ENCODE measurements around the gene CDKAL1. TPM values are rescaled to one million over a fixed set of nuclear protein-coding genes. Genes with fewer than 3 reads are reported as not detected.
A peak's percentile ranks its signal among the peaks of the same experiment; 100 is the strongest.

Gene CDKAL1
- total and polyA plus RNA-seq, 2 donors (not counting 3 experiments of a cell fraction or from before 2014, with no cell fraction given): 6.1 to 20.5 TPM

DNA sequence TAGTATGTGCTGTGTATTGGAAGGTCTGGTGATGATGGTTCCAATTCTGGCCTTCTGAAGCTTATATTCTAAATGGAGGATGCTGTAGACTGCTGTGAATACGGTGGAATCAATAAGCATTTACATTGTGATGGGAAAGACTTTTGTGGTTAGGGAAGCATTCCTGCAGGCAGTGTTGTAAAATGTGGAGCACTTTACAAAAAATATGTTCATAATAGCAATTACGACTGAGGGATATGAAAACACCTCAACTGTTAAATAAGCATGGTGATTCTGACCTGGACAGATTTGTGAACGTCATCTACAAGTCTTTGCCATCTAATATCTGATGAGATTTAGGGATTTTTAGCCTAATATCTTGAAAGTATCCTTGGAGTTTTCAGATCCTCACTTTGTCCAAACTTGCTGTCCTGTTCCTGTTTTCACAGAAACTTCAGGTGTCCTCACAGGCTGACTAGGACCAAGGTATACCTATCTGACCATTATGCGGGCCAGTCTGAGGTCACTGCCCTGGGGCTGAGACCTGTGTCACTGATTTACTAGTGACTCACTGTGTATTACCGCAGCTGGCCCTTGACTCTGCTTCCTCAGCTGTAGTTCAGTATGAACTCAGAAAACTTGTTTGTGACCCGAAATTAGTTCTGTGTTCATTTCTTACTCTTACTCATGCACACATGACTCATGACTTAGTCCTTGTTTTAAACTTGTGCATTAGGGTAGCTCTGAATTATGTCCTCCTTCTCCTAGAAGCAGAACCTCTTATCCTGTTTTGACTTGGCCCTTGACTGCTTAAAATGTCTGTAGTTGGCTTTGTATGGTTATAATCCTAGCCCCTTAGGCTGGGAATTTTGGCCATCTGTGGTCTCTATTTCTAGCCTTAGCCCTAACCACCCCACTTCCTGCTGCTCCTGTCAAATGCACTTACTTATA, 343.0 kb downstream of the CDKAL1 start:
- no peaks in the 10 kb centered on the region for H3K27me3 ChIP-seq (ENCODE audit: control insufficient read depth in 2 of 2, insufficient read depth in 2 of 2, low read length in 2 of 2)
- no peaks in the 10 kb centered on the region for H3K36me3 ChIP-seq (ENCODE audit: control insufficient read depth in 2 of 2, extremely low read depth in 1 of 2, insufficient read depth in 2 of 2, low read length in 2 of 2)
- H3K9me3 ChIP-seq (replicated peaks; ENCODE audit: control insufficient read depth, insufficient read depth, low read length): no peaks in the 10 kb centered on the region
- H3K4me1 ChIP-seq (ENCODE audit: control insufficient read depth, extremely low read depth, insufficient read depth, low read length): peaks cover 38% of the 10 kb centered on the region
- DNase-seq (ENCODE audit: low read depth, low spot score) (peak; percentile 94), FAIRE-seq (peak; percentile 89)
- no peak overlapping the region for H3K4me3 ChIP-seq (replicated peaks in 1 of 3; ENCODE audit: insufficient read depth in 1 of 3, low read depth in 1 of 3, low read length in 3 of 3)
- intact Hi-C loops (cut with micrococcal nuclease) (loop anchor here (1.0 to 10.0 kb wide), 14 partner anchors 75 to 1950 kb away; partner anchors contain the start of gene SOX4), dilution Hi-C loops (cut with MboI; ENCODE audit: extremely low pct_ligation_motif_present, low sequenced_read_pairs) (no loop called here)
- peak overlapping the region; percentile 85 for H3K27ac ChIP-seq (ENCODE audit: insufficient read depth, low read depth, low read length)
- no peak overlapping the region for H2AFZ ChIP-seq (ENCODE audit: low read depth, low read length)
- H3K79me2 ChIP-seq (ENCODE audit: control insufficient read depth, insufficient read depth, low read length): no peaks in the 10 kb centered on the region
- TF ChIP-seq JUN (IDR thresholded peaks at IDR 0.05; ENCODE audit: borderline replicate concordance, insufficient read depth, insufficient read length, low read depth): peak; percentile 97
- no peak for TF ChIP-seq EZH2 (IDR thresholded peaks at IDR 0.05; ENCODE audit: borderline replicate concordance, low read depth, low read length, severe bottlenecking)
- TF ChIP-seq GATA2 (IDR thresholded peaks at IDR 0.05; ENCODE audit: insufficient read depth, insufficient read length, low read depth, low read length): peak; percentile 71
- TF ChIP-seq POLR2AphosphoS5 (IDR thresholded peaks at IDR 0.05; ENCODE audit: insufficient read depth, low read depth, low read length): peak; percentile 75
- TF ChIP-seq POLR2A (IDR thresholded peaks at IDR 0.05; ENCODE audit: low read depth, low read length): peak; percentile 8
- TF ChIP-seq FOS (IDR thresholded peaks at IDR 0.05; ENCODE audit: borderline replicate concordance, insufficient read depth, low read length): peak; percentile 100
- peak overlapping the region; percentile 53 for H3K4me2 ChIP-seq (ENCODE audit: insufficient read depth, low read length)
- peak overlapping the region; percentile 26 for H3K9ac ChIP-seq (replicated peaks; ENCODE audit: extremely low read depth, insufficient read depth, low read length)
- no peaks in the 10 kb centered on the region for H4K20me1 ChIP-seq (replicated peaks; ENCODE audit: control insufficient read depth, extremely low read depth, insufficient read depth, low read length)
- no peaks in the 10 kb centered on the region for H3K9me1 ChIP-seq (replicated peaks; ENCODE audit: control insufficient read depth, extremely low read depth, insufficient read depth, low read length)
- POLR2A ChIA-PET: interaction anchor here (0.6 to 3.0 kb wide), 2 partner anchors 185 to 717 kb away, joined by 10 to 15 read pairs; partner anchors contain the start of gene SOX4
- BruUV-seq (replicated peaks): TSS peak; percentile 93
- CTCF ChIA-PET: interaction anchor here (1.3 to 7.9 kb wide), 6 partner anchors 127 to 715 kb away, joined by 3 to 117 read pairs (median 6); partner anchors contain the start of gene SOX4
